OCI-LY7 (cell line): ENCODE measurements around the gene SRSF7. TPM values are rescaled to one million over a fixed set of nuclear protein-coding genes. Genes with fewer than 3 reads are reported as not detected.
"Not testable (repeated sequence)": the region's sequence is repeated elsewhere in the genome, so short reads cannot be mapped to it uniquely, and the experiment has no call there.

Experiments
- BruUV-seq: library from RNA; stranded (reverse); fragments of 400-500 nt; replicated peaks from 2 replicates; lab custom pipeline; 2021; lab: Mats Ljungman, UMichigan
- CTCF ChIA-PET: fragments of 300-600 bp; sonication (Branson Sonifier 250); formaldehyde crosslinking; loops from one replicate; lab custom pipeline; 2022; ENCODE audit warnings: antibody characterized with exemption; ENCODE audit not compliant: unreplicated experiment; lab: Charles Lee
- POLR2A ChIA-PET: fragments of 300-600 bp; sonication (Branson Sonifier 250); formaldehyde crosslinking; loops from one replicate; lab custom pipeline; 2022; ENCODE audit warnings: antibody characterized with exemption; lab: Charles Lee
- DNase-seq: peaks from one replicate; pipeline ENCODE4 v3.0.0-alpha.2; 2015; ENCODE audit warnings: low spot score
- H2AFZ ChIP-seq: fragments of 200-600 bp; sonication (generic), shearing (Covaris generic); 2 replicates; pipeline ENCODE4 v1.6.1; 2014; ENCODE audit warnings: mild to moderate bottlenecking, antibody characterized with exemption, low read length, moderate library complexity
- H3K27ac ChIP-seq: fragments of 200-600 bp; sonication (generic); 2 replicates; pipeline ENCODE4 v1.5.1; 2014; ENCODE audit warnings: mixed run types, low read depth, mild to moderate bottlenecking, moderate library complexity, low read length, inconsistent platforms; ENCODE audit not compliant: poor library complexity, severe bottlenecking
- H3K36me3 ChIP-seq: fragments of 200-600 bp; sonication (generic); 2 replicates; pipeline ENCODE4 v1.6.1; 2014; ENCODE audit warnings: mild to moderate bottlenecking, antibody characterized with exemption, low read length, moderate library complexity, mixed read lengths; ENCODE audit not compliant: insufficient read depth
- H3K4me1 ChIP-seq: fragments of 200-600 bp; sonication (generic); 2 replicates; pipeline ENCODE4 v1.5.1; 2014; ENCODE audit warnings: mild to moderate bottlenecking, low read length; ENCODE audit not compliant: insufficient read depth, poor library complexity, severe bottlenecking
- H3K4me2 ChIP-seq: fragments of 200-600 bp; sonication (generic); 2 replicates; pipeline ENCODE4 v1.6.1; 2014; ENCODE audit warnings: mild to moderate bottlenecking, low read length
- H3K4me3 ChIP-seq: fragments of 200-600 bp; sonication (generic); 2 replicates; pipeline ENCODE4 v1.5.1; 2014; ENCODE audit warnings: mild to moderate bottlenecking, low read depth, low read length; ENCODE audit not compliant: poor library complexity, severe bottlenecking
- H3K79me2 ChIP-seq: fragments of 200-600 bp; sonication (generic); 2 replicates; pipeline ENCODE4 v1.6.1; 2016; ENCODE audit warnings: low read depth, mild to moderate bottlenecking, low read length, moderate library complexity, mixed read lengths; ENCODE audit not compliant: insufficient read depth
- H3K9me2 ChIP-seq: fragments of 200-600 bp; sonication (generic); 2 replicates; pipeline ENCODE4 v1.6.1; 2016; ENCODE audit warnings: mild to moderate bottlenecking, low read length, mixed read lengths; ENCODE audit not compliant: insufficient read depth
- H3K9me3 ChIP-seq: fragments of 200-600 bp; sonication (generic); 2 replicates; pipeline ENCODE4 v1.6.1; 2014; ENCODE audit warnings: mild to moderate bottlenecking, mixed run types, low read length, mixed read lengths
- H4K20me1 ChIP-seq: fragments of 200-600 bp; sonication (generic); 2 replicates; pipeline ENCODE4 v1.6.1; 2014; ENCODE audit warnings: mild to moderate bottlenecking, antibody characterized with exemption, low read length, moderate library complexity, mixed read lengths; ENCODE audit not compliant: insufficient read depth
- CTCF ChIP-seq: fragments of 200-600 bp; sonication (generic); conservative IDR thresholded peaks from 2 replicates; pipeline ENCODE4 v1.5.1; 2014; ENCODE audit warnings: mild to moderate bottlenecking, antibody characterized with exemption, low read length, moderate library complexity, mixed read lengths
- EZH2phosphoT487 ChIP-seq: fragments of 200-600 bp; sonication (generic); IDR thresholded peaks from 2 replicates; pipeline ENCODE4 v1.6.1; 2018; ENCODE audit warnings: low read depth, borderline replicate concordance, mild to moderate bottlenecking, mixed run types, antibody characterized with exemption, low read length, moderate library complexity, mixed read lengths
- intact Hi-C: fragments of 100-400 bp; cut with micrococcal nuclease; formaldehyde crosslinking; loops from one replicate; pipeline ENCODE4 v1.10.0; 2022; ENCODE audit not compliant: unreplicated experiment
- total RNA-seq, 2 experiments: library from RNA; depleted of rRNA in 1 of 2; stranded (reverse); fragments of >200 nt in 1 of 2; shearing (Covaris generic) in 1 of 2; gene quantifications; 2 replicates each; pipeline ENCODE4 v1.2.3, GENCODE V29; 2014 to 2022

The SRSF7 gene
- total RNA-seq, 2 experiments from 2014 or later, result 320 to 337 TPM

GRCh38 chr2:38709567-38710194, 41.5 kb downstream of the SRSF7 start:
- Histone ChIP-seq H3K4me2 (peak overlapping the region; percentile 69), H3K4me3 (peak overlapping the region; percentile 28), H3K79me2 (no peaks in the 10 kb centered on the region), H3K9me3 (no peaks in the 10 kb centered on the region), H3K4me1 (peaks cover 31% of the 10 kb centered on the region), H3K9me2 (no peaks in the 10 kb centered on the region), H3K27ac (no peak overlapping the region), H4K20me1 (no peaks in the 10 kb centered on the region), H3K36me3 (no peaks in the 10 kb centered on the region), H2AFZ (no peak overlapping the region)
- POLR2A ChIA-PET, result interaction anchor here (0.7 kb wide), 2 partner anchors 96 to 1511 kb away, joined by 4 read pairs; no protein-coding TSS in a partner anchor
- CTCF ChIA-PET, result no interaction called here
- BruUV-seq, result no TSS peak
- intact Hi-C loops, result no loop called here
- DNase-seq, result peak; percentile 48
- no peak for TF ChIP-seq EZH2phosphoT487
- no peak for TF ChIP-seq CTCF

DNA sequence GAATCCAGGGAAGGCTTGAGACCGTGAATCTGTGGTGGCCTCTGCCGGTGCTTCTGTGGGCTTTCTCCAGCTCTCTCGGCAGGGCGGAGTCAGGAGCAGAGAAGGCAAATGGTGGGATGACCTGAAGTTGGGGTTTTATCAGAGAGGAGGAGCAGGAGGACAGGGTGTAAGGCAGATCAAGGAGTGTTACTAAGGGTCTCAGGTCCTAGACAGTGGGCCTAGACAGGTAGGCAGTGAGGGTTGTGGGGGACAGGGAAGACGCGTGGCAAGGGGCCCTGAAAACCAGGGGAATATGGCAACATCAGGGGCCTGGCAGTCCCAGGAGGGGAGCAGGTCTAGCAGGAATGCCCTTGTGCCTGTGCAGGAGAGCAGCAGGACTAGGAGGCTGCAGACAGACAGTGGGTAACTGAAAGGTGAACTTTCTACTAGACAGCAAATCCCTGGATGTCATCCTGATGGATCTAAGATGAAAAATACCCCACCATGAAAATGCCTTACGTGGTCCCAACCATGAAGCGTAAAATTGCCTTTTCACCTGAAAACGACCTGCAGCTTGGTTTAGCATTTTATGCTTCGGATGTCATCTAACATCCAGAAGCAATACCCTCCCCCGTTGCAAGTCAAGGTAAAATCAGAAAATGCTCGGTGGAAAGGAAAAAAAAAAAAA, 42.1 kb downstream of the SRSF7 start:
- H3K27ac ChIP-seq, result no peak overlapping the region
- peaks cover 31% of the 10 kb centered on the region for H3K4me1 ChIP-seq
- no peak overlapping the region for H2AFZ ChIP-seq
- DNase-seq, result no peak
- no peaks in the 10 kb centered on the region for H4K20me1 ChIP-seq
- BruUV-seq, result no TSS peak
- H3K9me2 ChIP-seq, result no peaks in the 10 kb centered on the region
- H3K4me2 ChIP-seq, result peak overlapping the region; percentile 69
- ChIA-PET POLR2A (interaction anchor here (0.6 to 1.2 kb wide), 6 partner anchors 17 to 1510 kb away, joined by 3 to 4 read pairs (median 4); no protein-coding TSS in a partner anchor), CTCF (no interaction called here)
- TF ChIP-seq EZH2phosphoT487 (no peak), CTCF (no peak)
- intact Hi-C loops, result no loop called here
- no peaks in the 10 kb centered on the region for H3K36me3 ChIP-seq
- H3K9me3 ChIP-seq, result no peaks in the 10 kb centered on the region
- H3K79me2 ChIP-seq, result no peaks in the 10 kb centered on the region
- H3K4me3 ChIP-seq, result peak overlapping the region; percentile 28

DNA sequence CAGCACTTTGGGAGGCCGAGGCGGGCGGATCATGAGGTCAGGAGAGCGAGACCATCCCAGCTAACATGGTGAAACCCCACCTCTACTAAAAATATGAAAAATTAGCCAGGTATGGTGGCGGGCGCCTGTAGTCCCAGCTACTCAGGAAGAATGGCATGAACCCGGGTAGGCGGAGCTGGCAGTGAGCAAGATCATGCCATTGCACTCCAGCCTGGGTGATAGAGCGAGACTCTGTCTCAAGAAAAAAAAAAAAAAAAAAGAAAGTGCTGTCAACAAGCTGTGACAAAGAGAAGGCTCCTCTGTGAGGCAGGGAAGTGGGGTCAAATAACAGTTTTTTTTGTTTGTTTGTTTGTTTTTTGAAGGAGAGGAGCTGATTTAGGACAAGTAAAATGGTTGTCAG, 42.7 kb downstream of the SRSF7 start:
- DNase-seq, H4K20me1 ChIP-seq, H3K4me2 ChIP-seq, H3K4me3 ChIP-seq, H3K9me3 ChIP-seq, H3K9me2 ChIP-seq, H3K36me3 ChIP-seq, H2AFZ ChIP-seq, BruUV-seq, H3K79me2 ChIP-seq, intact Hi-C loops, CTCF ChIA-PET, H3K27ac ChIP-seq: not testable (repeated sequence)
- peaks cover 31% of the 10 kb centered on the region for H3K4me1 ChIP-seq
- POLR2A ChIA-PET, result interaction anchor here (0.6 to 1.2 kb wide), 4 partner anchors 17 to 830 kb away, joined by 3 to 4 read pairs (median 4); no protein-coding TSS in a partner anchor
